Stimulated activated CD4-positive, alpha-beta T cell treated with anti-CD3 and anti-CD28 coated beads, Interleukin-1b, Interleukin-23, amount 100 ng/mL, for 4 hours (primary cell): Measurements from ENCODE around the gene OR10P1.

Experiments
- DNase-seq, 2 donors: peaks; one replicate each; pipeline ENCODE4 v3.0.0-alpha.2; 2020; ENCODE audit warnings: low read depth in 2 of 2

Gene OR10P1

GRCh38 chr12:55651299-55651683 lies 14.6 kb downstream of the OR10P1 start:
- no peak for DNase-seq

GRCh38 chr12:55652352-55652751 lies 15.7 kb downstream of the OR10P1 start:
- DNase-seq: peak in 1 of 2 donors; percentile 12

DNA sequence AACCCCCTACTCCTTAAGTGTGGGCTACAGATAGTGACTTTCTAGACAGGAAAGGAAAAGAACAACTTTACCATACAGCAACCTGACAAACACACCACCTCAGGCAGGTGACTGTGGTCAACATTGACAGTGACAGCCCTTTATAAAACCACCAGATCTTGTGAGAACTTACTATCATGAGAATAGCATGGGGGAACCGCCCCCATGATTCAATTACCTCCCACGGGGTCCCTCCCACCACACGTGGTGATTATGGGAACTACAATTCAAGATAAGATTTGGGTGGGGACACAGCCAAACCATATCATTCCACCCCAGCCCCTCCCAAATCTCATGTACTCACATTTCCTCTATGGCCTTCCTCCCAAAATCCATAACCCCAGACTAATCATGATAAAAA lies 16.3 kb downstream of the OR10P1 start:
- no peak for DNase-seq

DNA sequence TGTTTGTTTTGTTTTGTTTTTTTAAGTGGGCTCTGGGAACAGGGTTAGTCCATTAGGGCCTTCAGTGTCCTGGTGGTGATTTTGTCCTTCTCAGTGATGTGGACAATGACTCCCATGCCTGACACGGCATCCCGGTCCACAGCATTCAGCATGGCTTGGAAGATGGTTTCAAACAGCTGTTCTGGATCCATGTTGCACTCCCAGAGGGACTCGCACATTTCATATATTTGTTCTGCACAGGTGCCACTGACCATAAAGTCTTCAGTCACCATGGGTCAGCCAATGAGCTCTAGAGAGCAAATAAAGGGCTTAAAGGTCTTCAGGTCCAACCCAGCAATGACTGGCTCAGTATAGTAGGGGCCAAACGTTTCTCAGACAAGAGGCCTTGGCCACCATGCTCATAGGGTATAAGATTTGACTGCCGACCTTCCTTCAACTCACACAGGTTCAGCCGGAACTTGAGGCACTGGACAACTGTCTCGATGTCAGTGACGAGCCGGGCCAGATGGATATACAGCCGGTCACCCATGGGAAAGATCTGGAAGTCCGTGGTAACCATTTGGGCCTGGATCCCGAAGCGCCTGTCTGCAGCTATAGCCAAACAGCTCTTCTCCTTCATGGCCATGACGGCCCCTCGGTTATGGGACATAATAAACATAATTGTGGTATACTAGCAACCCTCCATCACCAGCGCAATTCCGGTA lies 18.0 kb downstream of the OR10P1 start:
- no peak for DNase-seq

- no peak for DNase-seq
These were observed 20.5 kb downstream of the OR10P1 start for GRCh38 chr12:55657212-55657611.

- no peak for DNase-seq
These were observed 21.5 kb downstream of the OR10P1 start for GRCh38 chr12:55658212-55658611.

- no peak for DNase-seq
These were observed 22.1 kb downstream of the OR10P1 start for GRCh38 chr12:55658635-55659391.

GRCh38 chr12:55659486-55660385 lies 23.0 kb downstream of the OR10P1 start:
- no peak for DNase-seq

GRCh38 chr12:55663391-55663790 lies 26.7 kb downstream of the OR10P1 start:
- no peak for DNase-seq

- DNase-seq: no peak
These were observed 28.1 kb downstream of the OR10P1 start for GRCh38 chr12:55664826-55665225.

- DNase-seq: no peak
These were observed 29.8 kb downstream of the OR10P1 start for GRCh38 chr12:55666508-55666907.

GRCh38 chr12:55670276-55670675 lies 33.6 kb downstream of the OR10P1 start:
- DNase-seq: no peak

- no peak for DNase-seq
These were observed 35.1 kb downstream of the OR10P1 start for GRCh38 chr12:55671746-55672145.

- DNase-seq: no peak
These were observed 36.9 kb downstream of the OR10P1 start for GRCh38 chr12:55673638-55674037.

- no peak for DNase-seq
These were observed 39.0 kb downstream of the OR10P1 start for GRCh38 chr12:55675666-55676065.

- DNase-seq: no peak
These were observed 40.0 kb downstream of the OR10P1 start for GRCh38 chr12:55676707-55677106.

GRCh38 chr12:55679691-55680090 lies 43.0 kb downstream of the OR10P1 start:
- DNase-seq: no peak

- no peak for DNase-seq
These were observed 44.7 kb downstream of the OR10P1 start for GRCh38 chr12:55681142-55682077.

DNA sequence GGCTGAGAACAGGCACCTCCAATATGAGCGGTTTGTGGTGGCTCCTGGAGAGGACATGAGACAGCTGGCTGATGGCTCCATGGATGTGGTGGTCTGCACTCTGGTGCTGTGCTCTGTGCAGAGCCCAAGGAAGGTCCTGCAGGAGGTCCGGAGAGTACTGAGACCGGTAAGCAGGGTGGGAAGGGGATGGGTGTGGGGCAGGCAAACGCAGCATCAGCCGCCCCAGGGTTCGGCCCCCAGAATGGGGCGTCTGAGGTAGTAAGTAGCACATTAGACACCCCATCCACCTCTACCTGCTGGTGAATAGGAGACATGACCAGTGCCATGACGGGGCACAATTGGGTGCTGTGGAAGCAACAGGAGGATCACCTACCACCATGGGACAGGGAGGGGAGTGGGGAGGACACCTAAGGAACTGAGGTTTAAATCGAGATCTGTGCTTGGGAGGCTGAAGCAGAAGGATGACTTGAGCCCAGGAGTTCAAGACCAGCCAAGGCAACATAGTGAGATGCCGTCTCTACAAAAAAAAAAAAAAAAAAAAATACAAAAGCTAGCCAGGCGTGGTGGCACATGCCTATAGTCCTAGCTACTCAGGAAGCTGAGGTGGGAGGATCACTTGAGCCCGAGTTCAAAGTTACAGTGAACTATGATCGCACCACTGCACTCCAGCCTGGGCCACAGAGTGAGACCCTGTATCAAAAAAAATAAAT lies 45.5 kb downstream of the OR10P1 start:
- no peak for DNase-seq

DNA sequence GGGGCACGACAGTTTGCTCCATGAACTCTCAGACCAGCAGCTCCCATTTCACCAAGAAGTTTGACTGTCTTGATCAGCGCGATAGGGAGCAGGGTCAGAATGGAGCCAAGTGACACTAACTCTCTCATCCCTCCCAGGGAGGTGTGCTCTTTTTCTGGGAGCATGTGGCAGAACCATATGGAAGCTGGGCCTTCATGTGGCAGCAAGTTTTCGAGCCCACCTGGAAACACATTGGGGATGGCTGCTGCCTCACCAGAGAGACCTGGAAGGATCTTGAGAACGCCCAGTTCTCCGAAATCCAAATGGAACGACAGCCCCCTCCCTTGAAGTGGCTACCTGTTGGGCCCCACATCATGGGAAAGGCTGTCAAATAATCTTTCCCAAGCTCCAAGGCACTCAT lies 47.0 kb downstream of the OR10P1 start:
- no peak for DNase-seq
